Skeletal muscle cell (primary cell): ENCODE measurements around the gene CDH3.

ENCODE experiments used
- DNase-seq: peaks from one replicate; pipeline ENCODE4 v3.0.0-alpha.2; 2010; ENCODE audit warnings: low read depth
- H3K4me3 ChIP-seq: 2 replicates; pipeline ENCODE4 v1.5.1; 2011; ENCODE audit warnings: low read depth, mild to moderate bottlenecking, control low read depth, low read length, moderate library complexity

The CDH3 gene

DNA sequence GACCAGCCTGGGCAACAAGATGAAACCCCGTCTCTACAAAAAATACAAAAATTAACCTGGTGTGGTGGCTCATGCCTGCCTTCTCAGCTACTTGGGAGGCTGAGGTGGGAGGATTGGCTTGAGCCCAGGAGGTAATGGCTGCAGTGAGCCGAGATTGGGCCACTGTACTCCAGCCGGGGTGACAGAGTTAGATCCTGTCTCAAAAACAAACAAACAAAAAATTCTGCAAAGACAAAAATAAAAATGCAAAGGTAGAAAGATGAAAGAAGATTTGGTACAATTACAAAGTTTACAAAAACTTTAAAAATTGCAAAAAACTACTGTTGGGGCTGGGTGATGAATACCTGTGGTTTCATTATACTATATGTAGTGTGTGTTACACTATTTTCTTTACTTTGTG lies 86.5 kb downstream of the CDH3 start:
- DNase-seq = no peak
- H3K4me3 ChIP-seq = no peak overlapping the region

- DNase-seq = no peak
- no peak overlapping the region for H3K4me3 ChIP-seq
These were observed 87.1 kb downstream of the CDH3 start for GRCh38 chr16:68732042-68732680.

DNA sequence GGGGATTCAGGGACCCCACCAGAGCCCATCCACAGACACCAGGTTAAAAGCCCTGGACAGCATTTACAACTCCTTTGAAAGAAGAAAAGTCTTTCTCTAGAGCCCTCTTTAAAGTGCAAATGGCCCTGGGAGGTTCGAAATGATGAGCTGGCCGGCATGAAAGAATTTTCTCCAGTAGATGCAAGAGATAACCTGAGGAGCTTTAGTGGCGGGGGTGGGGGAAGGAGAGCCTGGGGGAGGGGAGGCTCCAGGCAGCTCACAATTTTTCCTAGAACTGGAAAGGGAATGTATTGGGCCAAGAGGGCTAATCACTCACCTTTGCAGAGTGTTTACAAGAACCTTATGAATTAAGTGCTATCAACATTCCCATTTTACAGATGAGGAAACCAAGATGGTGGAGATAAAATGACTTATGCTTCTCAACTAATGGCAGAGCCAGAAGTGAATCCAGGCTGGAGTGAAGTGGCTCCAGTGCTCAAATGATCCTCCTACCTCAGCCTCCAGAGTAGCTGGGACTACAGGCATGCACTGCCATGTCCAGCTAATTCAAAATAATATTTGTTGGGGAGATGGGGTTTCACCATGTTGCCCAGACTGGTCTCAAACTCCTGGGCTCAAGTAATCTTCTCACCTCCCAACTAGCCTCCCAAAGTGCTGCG lies 87.8 kb downstream of the CDH3 start:
- no peak overlapping the region for H3K4me3 ChIP-seq
- DNase-seq = no peak

DNA sequence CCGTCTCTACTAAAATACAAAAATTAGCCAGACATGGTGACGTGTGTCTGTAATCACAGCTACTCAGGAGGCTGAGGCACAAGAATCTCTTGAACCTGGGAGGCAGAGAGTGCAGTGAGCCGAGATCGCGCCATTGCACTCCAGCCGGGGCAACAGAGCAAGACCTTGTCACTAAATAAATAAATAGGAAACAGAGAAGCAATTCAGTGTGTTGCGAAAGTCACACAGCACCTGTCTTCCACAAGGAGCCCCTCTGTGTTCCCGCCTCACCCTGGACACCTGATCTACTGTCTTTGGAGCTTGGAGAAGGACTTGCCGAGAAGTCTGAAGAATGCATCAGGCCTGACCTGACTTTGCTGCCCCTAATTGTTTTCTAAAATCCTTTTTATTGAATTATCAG lies 88.5 kb downstream of the CDH3 start:
- DNase-seq = no peak
- H3K4me3 ChIP-seq = no peak overlapping the region

DNA sequence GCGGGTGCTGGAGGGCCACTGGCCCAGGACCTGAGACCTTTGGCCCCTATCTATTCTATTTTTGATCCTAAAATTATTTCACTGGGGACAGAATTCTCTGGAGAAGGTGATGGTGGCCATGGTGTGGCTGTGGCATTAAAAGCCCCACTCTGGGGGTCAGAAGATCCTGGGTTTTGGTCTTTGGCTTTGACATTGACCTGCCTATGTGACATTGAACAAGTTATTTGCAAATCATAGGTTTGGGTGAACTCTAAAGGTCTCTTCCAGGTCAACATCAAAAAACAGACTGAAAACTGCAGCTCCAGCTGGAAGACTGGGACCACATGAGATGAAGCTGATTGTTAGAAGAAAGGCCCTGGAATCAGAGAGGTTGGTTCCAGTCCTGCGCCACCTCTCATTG lies 89.7 kb downstream of the CDH3 start:
- H3K4me3 ChIP-seq = no peak overlapping the region
- no peak for DNase-seq

GRCh38 chr16:68736561-68736960 lies 91.5 kb downstream of the CDH3 start:
- H3K4me3 ChIP-seq = no peak overlapping the region
- DNase-seq = no peak

GRCh38 chr16:68737046-68737729 lies 92.1 kb downstream of the CDH3 start, which contains the start of gene CDH1:
Gene CDH1 (plus strand): TSS chr16:68737292. CDS start chr16:68737416, 124 bp downstream.
- H3K4me3 ChIP-seq = no peak within 1 kb of the TSS
- no peak for DNase-seq

DNA sequence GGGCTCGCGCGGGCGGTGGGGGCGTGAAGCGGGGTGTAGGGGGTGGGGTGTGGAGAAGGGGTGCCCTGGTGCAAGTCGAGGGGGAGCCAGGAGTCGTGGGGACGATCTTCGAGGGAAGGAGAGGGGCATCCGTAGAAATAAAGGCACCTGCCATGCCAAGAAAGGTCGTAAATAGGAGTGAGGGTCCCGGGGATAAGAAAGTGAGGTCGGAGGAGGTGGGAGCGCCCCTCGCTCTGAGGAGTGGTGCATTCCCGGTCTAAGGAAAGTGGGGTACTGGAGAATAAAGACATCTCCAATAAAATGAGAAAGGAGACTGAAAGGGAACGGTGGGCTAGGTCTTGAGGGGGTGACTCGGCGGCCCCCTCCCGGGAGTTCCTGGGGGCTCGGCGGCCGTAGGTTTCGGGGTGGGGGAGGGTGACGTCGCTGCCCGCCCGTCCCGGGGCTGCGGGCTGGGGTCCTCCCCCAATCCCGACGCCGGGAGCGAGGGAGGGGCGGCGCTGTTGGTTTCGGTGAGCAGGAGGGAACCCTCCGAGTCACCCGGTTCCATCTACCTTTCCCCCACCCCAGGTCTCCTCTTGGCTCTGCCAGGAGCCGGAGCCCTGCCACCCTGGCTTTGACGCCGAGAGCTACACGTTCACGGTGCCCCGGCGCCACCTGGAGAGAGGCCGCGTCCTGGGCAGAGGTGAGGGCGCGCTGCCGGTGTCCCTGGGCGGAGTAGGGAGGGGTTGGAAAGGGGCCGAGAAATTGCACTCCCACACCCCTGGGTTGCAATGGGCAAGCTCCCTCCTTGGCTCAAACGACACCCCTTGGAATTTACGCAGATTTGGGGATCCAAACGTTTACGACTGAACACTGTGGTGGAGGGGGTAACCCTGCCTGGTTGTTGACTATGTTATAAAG lies 92.9 kb downstream of the CDH3 start:
- no peak overlapping the region for H3K4me3 ChIP-seq
- DNase-seq = no peak

DNA sequence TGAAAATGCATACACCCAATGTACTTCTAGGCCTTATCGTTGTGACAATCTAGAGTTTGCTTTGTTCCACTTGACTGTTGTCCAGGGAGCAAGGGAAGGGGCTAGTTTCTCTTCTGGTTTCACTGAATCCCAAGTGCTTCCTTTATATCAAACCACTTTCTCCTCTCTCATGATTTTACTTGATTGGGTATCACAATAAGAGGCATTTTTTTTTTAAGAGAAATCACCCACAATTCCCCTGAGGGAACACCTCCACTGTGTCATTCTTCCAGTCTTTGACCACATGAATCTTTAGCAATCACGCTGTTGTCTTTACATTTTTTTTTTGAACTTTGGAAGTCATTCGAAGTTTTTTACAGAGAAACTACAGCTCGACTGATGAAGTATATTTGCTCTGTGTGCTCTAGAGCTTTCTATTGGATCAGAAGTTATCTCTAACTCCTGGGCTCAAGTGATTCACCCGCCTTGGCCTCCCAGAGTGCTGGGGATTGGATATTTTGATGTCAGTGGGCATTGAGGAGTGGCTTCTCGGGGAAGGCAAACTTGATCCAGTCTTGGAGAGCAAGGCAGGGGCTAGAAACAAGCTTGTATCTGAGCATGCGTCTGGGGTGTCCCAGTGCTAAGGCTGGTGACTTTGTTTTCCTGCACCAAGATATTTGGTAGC lies 95.0 kb downstream of the CDH3 start:
- no peak overlapping the region for H3K4me3 ChIP-seq
- no peak for DNase-seq

DNA sequence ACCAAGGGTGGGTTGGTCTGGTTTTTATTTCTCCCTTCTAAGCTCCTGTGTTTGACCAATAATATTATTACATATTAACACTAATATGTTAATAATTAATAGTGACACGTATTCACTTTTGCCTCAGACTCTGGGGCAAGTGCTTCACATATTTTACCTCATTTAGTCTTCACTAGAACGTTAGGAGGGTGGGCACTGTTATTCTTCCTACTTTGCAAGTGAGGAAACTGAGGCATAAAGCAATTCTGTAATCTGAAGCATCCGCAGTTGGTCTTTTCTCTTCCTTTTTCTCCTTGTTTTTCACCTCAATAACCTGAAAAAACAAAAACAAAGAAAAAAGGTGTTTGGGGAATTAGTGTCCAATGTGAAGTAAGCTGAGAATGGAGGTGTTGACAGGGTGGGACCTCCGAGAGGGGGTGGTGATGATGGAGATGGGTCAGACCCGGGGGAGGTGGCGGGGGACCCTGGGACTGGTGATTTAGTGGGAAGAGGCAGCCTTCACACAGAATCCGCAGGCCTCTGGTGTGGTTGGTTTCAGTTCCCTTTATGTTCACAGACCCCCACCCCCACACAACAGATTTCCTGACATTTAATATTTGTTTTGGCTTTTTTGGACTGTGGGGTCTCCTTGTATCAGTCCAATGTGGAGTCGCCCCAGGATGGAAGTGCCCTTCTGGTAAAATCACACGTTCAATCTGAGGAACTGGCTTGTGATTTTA lies 95.7 kb downstream of the CDH3 start:
- DNase-seq = no peak
- H3K4me3 ChIP-seq = no peak overlapping the region

DNA sequence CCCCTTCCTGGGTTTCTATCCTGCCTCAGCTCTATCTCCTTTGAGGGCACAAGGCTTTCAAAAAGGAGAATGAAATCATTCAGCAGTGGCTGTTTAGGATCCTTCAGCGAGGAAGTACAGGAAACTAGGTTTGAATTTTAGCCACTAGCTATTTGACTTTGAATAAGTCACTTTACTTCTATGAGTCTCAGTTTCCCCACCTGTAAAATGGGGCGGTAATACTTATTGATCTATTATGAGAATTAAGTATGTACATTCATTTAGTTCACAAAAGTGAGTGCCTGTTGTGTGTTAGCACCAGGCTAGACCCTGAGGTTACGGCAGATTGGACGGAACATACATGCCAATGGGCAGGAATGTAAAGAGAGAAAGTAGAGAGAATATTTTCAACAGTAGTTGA lies 98.6 kb downstream of the CDH3 start:
- H3K4me3 ChIP-seq = no peak overlapping the region
- no peak for DNase-seq

DNA sequence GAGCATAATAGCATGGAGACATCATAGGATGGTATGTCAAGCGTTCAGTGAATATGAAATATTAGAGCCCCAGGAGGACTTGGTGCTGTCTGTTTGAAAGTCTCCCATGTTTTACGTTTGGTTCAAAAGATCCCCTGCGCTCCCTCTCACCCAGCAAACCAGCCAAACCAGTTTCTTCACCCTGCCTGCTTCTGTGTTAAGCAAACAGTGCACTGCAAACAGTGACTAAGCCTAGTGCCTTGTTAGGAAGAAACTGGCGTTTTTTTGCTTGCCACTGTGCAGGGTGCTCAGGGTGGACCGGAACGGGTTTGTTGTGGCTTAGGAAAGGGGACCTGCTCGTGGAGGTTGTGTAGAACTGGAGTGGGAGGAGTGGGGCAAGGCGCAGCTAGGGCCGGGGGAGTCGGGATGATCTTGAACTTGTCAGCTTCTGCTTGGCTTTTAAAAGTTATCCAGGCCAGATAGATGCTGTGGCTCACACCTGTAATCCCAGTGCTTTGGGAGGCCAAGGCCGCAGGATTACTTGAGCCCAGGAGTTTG lies 99.7 kb downstream of the CDH3 start:
- H3K4me3 ChIP-seq = no peak overlapping the region
- DNase-seq = no peak

- DNase-seq = no peak
- H3K4me3 ChIP-seq = no peak overlapping the region
These were observed 101.8 kb downstream of the CDH3 start for GRCh38 chr16:68746951-68747350.

DNA sequence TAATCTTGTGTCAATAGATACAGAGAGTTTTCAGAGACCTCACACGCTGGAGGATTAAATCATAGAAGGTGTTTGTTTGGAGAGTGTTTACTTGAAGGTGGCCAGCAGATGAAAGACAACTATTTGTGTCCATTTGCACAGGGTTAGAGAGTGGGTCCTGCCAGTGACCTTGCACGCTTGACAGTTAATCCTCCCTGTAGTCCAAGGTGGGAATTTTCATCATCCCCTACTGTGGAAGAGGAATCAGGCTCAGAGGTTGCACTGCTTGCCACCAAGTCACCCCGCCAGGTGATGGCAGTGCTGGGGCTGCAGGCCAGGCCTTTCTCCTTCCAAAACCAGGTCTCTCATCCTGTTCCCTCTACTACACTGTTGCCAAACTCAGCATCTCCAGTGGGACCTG lies 104.3 kb downstream of the CDH3 start:
- DNase-seq = no peak
- H3K4me3 ChIP-seq = no peak overlapping the region
